Stimulated activated CD8-positive, alpha-beta memory T cell treated with anti-CD3 and anti-CD28 coated beads, Interleukin-15, amount 100 ng/mL, for 24 hours (primary cell): ENCODE measurements around the gene CR2.
"Not testable (repeated sequence)": the region's sequence is repeated elsewhere in the genome, so short reads cannot be mapped to it uniquely, and the experiment has no call there.

Experiments used
- DNase-seq: peaks from one replicate; pipeline ENCODE4 v3.0.0-alpha.2; 2020; ENCODE audit warnings: low read depth

Gene CR2

DNA sequence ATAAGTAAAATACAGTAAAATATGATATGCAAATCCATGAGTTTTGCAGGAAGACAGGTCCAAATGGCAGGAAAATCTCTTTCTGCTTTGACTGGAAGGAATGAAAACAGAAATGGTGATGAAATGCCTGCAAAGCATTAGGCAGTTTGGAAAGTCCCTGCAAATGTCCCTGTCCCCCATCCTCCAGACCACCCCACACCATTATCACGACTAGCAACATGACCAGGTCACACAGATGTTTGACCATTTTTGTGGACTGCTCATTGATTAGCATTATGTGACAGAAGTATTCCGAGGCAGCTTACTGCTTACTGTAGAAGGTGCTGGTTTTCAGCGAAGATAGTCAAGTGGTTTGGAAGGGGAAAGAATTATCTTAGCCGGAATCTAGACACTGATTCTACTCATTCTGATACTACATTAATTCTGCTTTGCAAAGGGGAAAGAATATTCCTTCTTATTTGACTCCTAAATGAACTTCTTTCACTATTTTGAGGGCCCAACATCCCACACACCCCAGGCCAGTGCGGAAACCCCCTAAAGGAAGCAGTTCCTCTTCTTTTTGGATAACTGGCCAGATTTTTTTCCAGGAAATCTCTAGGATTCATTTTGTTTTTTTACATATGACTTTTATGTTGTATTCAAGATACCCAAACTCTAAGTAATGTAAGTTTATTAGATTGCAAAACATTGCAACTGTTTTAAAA is 9.5 kb upstream of the CR2 start:
- no peak for DNase-seq

DNA sequence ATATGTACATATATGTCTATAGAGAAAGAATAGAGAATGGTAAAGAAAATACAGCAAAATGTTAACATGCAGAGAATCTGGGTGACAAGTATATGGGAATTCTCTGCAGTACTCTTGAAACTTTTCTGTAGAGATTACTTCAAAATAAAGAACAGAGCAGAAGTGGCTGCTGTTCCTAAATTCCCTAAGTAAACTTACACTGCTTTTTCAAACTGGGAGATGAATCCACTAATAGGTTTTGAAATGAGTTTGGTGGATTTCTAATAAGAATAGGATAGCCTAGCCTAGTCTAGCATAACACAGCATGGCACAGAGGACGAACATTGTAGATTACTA is 450 bp upstream of the CR2 start:
- no peak for DNase-seq

DNA sequence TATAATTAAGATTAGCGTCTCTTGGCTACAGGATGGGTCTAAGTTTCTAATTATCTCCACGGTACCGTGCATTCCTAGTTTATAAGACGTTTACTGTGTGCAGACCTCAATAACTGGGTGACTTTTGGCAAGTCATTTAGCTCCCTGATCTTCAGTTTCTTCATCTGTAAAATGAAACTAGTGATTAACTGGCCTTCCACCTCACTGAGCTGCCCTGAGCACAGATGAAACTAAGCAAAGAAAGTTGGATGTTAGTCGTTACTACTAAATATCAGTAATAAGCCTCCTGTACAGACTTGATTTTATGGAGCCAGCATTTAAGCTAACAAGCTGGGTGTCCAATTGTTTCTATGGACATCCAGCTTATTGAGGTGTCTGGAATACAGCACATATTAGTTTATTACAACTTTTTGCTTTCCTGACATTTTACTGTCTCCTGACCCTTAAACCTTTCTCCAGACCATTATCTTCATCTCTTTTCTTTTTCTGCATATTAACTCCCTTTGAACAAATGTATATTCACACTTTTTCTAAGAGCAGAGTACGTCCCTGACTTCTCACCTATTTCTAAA is 1.1 kb downstream of the CR2 start:
- no peak for DNase-seq

DNA sequence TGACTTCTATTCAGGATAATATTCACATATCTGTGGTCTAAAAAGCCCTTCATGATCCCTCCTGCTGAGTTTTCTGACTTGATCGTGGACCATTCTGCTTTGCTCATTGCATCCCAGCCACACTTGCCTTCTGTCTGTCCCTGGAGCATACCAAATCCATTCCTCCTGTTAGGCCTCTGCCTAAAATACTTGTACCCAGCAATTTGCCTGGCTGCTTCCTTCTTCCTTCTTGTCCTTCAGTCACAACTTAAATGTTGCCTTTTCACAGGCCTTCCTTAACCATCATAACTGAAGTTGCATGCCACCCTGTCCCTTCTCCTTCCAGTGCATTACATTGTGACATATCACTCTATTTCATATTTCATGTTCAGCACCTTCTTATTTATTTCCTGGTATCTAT is 4.3 kb downstream of the CR2 start:
- no peak for DNase-seq

DNA sequence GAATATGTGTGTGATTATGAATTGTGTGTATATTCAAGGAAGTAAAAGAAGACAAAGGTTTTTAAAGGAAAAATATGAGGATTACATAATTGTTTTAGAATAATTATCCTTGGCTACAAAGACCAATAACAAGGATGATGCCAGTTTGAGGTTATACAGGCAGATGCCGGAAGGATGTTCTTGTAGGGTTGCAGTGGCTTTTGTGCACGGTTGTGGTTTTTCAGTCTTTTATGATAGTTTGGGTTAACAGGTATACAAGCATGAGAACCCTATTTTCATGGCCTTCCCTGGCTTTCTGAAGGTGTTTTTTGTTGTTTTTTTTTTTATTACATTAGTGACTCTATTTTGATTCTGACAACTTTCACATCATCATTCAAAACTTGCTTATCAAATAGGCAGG is 4.9 kb downstream of the CR2 start:
- no peak for DNase-seq

DNA sequence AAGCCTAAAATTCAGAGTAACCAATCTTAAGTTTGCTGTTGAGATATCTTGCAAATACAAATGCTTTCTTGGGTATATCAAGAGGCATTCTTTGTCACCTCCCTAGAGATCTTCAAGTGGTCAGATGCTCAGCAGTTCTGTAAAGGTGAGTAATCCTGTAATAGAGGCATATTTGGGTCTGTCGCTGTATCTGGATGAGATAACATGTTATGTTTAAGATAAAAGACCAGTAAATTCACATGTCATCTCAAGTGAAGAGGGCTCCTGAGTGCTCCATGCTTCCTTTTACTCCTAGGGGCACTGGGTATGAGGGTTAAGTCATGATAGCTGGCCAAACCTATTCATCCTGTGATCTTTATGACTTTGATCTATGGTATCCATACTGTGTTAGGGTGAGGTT is 7.5 kb downstream of the CR2 start:
- DNase-seq = no peak

DNA sequence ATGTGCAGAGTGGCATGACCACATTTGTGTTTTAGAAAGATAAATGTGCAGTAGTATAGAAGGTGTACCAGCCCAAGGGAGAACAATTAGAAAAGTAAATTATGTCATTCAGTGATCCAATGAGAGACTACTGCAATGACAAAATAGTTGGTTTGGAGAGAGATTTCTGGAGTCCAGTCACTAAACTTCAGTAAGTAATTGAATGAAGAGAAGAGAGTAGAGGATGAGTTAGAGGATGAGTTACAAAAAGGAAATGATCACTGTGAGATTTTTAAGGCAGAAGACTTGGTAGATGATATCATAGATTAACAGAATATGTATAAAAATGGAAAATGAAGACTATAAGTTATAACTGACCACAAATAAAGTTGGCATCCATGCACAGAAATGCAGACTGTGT is 8.4 kb downstream of the CR2 start:
- no peak for DNase-seq

DNA sequence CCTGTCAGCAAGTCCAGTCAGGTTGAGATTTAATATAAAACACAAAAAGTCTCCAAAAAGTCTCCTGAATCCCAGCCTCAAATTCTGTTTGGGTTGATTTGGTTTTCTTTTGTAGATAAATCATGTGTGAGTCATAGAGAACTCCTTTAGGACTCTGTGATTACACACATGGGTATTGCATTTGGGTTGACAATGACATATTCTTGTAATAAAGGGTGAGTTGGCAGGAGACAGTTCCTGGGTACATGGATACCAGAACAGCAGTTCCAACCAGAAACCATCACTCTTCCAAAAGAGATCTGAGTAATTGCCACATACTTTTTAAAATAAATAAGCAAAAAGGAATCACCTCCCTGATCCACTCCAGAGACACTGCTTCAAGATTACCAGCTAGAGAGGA is 8.9 kb downstream of the CR2 start:
- DNase-seq = no peak

DNA sequence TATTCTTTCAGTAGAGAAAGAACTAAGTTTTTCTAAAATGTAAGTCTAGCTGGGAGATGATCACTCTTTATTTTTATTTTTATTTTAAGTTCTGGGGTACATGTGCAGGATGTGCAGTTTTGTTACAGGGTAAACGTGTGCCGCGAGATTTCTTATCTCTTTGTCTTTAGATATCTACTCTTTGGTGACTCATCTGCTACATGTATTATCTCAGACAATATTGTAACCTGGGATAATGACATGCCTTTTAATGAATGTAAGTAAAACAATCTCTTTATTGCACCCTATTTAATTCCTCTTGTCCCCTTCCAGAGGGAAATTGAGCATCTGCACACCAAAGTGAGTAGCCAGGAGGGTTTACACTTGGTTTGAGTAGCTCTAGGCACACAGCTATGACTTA is 9.4 kb downstream of the CR2 start:
- DNase-seq = no peak

DNA sequence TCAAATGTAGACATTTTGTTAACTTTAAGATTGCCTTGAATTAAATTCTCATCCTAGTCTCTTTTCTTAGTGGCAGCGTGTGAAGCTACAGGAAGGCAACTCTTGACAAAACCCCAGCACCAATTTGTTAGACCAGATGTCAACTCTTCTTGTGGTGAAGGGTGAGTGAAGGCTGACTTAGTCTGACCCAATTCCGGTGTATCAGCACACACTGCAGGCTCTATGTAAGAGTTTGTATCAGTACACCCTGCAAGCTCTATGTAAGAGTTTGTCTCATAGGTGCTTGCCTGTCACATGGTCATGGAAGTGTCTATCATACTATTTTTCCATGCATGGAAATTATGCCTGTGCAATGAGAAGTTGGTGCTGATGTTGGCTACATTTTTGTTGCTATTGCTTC is 16.8 kb downstream of the CR2 start:
- DNase-seq = no peak

DNA sequence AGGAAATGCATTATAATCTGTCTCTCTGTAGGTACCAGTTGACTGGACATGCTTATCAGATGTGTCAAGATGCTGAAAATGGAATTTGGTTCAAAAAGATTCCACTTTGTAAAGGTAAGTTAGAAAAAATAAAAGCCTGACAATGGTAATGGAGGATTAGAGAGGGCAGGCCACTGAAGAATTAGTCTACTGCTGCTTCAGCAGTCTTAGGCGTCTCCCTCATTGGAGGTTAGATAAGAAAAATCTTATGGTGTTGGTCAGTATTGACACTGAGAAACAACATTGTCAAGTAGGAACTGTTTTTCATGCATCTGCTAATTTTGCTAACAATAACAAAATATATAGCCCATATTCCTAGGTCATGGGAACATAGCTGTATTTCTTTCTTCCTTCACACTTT is 20.1 kb downstream of the CR2 start:
- DNase-seq = no peak

DNA sequence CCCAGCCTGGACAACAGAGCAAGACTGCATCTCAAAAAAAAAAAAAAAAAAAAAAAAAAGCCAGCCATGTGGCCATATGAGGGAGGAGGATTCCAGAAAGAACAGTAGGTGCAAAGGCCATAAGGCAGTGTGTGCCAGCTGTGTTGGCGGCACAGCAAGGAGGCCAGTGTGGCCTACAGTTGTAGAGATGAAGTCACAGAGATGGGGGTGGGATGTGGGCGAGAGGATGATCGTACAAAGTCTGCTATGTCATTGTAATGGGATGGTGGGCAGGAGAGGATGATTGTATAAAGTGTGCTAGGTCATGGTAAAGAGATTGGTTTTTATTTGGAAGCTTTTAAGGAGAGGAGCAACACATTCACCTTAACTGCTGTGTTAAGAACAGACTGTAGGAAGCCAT is 32.1 kb downstream of the CR2 start:
- DNase-seq = no peak

DNA sequence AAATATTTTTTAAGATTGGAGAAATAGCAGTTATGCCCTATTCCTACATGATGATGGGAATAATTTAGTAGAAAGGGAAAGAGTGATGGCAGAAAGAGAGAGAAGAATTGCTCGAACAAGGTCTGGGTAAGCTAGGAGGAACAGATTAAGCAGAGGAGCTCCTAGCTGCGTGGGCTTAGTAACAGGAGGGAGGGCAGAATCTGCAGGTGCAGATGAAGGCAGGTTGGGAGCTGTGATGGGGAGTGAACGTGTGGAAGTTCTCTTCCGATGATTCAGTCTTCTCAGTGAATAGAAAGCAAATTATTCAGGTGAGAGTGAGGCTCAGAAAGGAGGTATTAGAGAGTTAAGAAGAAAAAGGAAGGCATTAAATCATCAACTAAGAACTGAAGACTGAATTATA is 33.5 kb downstream of the CR2 start:
- DNase-seq = no peak

DNA sequence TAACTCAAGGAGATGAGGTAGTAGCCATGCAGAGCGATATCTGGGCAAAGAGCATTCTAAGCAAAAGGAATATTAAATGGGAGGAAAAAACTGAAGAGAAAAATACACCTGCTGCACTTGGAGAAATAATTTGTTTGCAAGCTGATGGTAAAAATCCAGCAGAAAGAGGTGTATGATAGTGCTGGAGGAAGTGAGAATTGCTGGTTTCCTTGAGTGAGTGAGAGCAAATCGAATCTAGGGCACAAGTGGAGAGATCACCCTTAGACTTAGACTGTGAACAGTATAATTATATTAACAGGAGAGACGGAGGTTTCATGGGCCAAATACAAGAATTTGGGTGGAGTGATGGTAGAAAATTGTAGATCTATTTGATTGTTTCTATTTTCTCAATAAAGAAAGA is 39.1 kb downstream of the CR2 start:
- DNase-seq = no peak

DNA sequence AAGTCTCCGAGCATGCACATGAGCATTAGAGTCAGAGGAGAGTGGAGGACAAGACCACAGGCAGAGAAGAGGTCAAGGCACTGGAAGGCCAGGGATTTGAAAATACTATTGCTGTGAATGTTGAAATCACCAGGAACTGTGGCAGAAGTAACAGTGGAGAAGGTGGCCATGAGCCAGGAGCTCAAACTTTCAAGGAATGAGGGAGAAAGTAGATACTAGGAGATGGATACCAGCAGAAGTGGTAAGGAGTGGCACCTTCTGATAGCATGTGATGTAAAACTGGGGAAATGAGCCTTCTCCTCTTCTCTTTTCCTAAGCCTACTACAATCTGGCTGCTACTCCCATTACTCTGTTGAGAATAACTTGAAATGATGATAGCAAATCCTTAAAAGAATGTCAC is 40.0 kb downstream of the CR2 start:
- no peak for DNase-seq

DNA sequence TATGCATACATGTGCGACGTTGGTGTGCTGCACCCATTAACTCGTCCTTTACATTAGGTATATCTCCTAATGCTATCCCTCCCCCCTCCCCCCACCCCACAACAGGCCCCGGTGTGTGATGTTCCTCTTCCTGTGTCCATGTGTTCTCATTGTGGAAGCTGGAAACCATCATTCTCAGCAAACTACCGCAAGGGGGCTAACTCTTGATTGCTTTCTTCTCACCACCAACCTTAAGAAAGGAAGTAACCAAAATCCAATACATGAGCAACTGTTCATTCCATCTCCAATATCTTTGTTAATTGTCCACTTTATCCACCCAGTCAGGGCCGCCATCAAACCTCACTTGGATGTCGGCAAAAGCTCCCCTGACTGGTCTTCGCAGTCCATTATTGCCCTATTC is 41.2 kb downstream of the CR2 start:
- DNase-seq = not testable (repeated sequence)

DNA sequence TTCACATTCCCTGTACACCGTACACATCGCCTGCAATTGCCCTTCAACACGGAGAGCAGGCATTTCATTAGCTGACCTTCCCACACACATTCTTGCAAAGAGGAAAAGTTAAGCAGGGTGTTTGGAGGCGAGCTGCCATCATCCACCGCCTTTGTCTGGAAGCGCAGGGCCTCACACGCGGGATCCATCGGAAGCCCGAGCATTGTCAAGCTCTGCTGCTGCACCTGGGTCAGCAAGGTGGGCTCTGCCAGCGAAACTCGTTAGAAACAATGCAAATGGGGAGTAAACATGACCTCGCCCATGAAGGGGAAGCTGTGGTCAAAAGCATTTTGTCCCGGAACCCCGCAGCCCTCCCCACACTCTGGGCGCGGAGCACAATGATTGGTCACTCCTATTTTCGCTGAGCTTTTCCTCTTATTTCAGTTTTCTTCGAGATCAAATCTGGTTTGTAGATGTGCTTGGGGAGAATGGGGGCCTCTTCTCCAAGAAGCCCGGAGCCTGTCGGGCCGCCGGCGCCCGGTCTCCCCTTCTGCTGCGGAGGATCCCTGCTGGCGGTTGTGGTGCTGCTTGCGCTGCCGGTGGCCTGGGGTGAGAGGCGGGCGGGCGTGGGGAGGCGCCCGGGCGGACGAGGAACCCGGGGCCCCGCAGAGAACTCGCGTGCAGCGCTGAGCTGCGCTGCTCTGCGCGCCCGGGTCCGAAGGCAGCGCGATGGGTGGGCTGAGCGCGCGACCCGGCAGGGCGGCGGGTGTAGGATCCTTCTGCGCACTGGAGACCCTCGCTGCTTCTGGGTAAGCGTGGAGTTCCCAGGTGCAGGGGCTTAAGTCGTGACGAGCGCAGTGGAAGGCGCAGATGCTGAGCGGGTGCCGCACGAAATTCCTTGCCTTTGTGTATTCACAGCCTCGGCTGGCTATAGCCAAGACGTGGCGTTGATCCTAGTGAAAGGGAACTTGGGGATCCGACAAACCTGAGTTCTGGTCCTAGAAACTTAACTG is 42.0 kb downstream of the CR2 start, which contains the start of gene CR1:
CR1 (plus strand) TSS at position 357 of the 992 bp plus-strand sequence; CDS start at position 468, 111 bp downstream.
- DNase-seq = no peak

DNA sequence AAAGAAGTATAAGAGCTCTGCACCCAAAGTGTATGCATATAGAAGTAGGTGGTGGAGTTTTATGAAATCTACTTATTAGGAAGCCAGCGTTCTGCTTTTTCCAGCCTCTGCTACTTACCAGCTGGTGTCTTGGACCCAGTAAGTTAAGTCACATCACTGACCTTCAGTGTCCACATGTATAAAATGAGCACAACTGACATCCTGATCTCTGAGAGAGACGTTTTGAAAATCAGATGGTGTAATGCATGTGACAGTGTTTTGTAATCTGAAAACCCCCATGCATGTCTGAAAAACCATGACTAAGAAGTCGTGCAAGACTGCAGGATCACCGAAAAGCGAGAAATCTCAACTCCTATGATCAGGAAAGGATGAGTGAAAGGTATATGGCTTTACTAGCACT is 43.8 kb downstream of the CR2 start:
- DNase-seq = no peak

DNA sequence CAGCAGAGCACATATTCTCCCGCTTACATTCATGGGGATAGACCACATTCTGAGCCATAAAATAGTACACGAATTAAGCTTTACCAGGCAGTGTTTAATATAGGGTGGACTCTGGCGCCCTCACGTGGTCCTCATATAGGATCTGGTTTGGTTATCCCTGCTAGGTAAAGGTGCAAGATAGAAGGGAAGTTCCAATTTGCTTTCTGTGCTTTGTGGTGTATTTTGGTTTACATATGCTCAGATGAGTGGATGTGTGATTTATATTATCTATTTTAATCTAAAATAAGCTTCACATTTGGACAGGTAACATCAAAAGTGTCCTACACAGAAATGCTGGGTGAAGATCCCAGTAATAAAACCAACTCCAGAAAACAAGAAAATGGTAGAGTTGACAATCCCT is 45.4 kb downstream of the CR2 start:
- DNase-seq = no peak

DNA sequence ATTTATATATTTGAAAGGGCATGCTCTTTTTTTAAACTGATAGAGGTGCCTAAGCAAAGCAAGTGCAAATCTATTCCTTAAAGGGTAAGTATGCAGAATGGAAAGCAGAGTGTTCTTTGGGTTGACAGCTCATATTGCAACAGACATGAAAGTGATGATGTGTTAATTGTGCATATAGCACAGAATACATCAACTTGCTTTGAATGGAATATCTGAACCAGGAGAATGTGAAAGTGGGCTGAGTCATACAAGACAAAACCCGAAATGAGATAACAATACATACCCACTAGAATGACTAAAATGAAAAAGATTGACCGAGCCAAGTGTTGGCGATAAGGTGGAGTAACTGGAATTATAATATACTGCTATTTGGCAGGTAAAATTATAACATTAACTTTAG is 46.2 kb downstream of the CR2 start:
- DNase-seq = no peak

DNA sequence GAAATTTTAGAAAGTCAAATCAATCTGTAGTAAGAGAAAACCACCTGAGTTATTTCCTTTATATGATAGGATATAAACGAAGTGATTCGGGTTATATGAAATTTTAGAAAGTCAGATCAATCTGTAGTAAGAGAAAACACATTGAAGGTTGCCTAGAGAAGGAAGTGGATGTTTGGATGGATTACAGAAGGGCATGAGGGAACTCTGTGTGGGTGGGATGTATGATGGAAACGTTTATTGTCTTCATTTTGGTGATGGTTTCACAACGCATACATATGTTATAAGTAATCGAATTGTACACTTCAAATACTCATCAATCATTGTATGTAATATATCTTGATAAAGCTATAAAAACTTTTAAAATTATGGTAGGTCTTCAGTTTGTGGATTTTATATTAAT is 46.9 kb downstream of the CR2 start:
- no peak for DNase-seq

DNA sequence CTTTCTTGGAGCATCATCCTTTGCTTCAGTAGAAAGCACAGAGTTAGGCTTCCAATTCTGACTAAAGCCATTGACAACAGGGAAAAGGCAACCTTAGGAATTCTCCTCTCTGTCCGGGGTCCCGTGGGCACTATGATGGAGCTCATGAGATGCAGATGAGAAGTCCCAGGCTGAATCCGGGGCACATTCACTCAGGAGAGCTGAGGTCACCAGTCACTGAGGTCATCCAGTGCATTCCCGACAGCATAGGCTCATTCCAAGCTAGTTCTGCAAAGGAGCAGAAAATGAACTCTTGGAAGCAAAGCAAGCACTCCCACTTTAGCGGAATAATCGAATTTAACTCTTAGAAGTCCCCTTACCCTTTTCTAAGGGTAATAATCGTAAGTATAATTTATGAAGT is 48.6 kb downstream of the CR2 start:
- DNase-seq = no peak

DNA sequence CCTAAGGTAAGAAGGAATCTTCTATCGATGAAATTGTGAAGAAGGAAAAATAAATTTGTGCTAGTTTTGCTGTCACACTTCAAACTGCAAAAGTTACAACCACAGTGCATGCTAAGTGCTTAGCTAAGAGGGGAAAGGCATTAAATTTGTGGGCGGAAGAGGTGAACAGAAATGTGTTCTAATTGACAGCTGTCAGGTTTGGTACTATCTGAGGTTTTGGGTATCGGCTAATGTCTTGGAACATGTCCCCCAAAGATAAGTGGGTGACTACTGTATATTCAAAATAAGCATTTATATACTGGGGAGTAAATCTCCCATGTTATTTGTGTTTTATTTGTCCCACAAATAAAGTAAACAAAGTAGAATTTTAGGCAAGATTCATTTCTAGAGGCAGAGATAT is 49.8 kb downstream of the CR2 start:
- no peak for DNase-seq
